ENCODE data around the gene TOX4. TPM values are rescaled to one million over a fixed set of nuclear protein-coding genes. Genes with fewer than 3 reads are reported as not detected.
A peak's percentile ranks its signal among the peaks of the same experiment; 100 is the strongest.

Gene TOX4
- total RNA-seq, 3 donors from 2014 or later = 38.0 to 55.2 (median 52.1) TPM

- intact Hi-C loops (cut with DNase I; ENCODE audit: low total_unique reads) = no loop called here
- Histone ChIP-seq H3K4me3 (no peak overlapping the region), H3K4me1 (no peaks in the 10 kb centered on the region), H3K9me3 (no peaks in the 10 kb centered on the region), H3K36me3 (peaks cover 10% of the 10 kb centered on the region), H3K27ac (no peak overlapping the region), H3K27me3 (no peaks in the 10 kb centered on the region)
- no peak for TF ChIP-seq POLR2A (IDR thresholded peaks at IDR 0.05)
- no peak for TF ChIP-seq CTCF (IDR thresholded peaks at IDR 0.05)
- DNase-seq (ENCODE audit: low spot score in 2 of 2) = no peak
Measured at GRCh38 chr14:21486640-21487087, 9.7 kb downstream of the TOX4 start.

GRCh38 chr14:21494902-21495762 lies 18.1 kb downstream of the TOX4 start:
- no peaks in the 10 kb centered on the region for H3K27me3 ChIP-seq
- peaks cover 5% of the 10 kb centered on the region for H3K36me3 ChIP-seq
- no peak overlapping the region for H3K4me3 ChIP-seq
- H3K4me1 ChIP-seq = no peaks in the 10 kb centered on the region
- no peaks in the 10 kb centered on the region for H3K9me3 ChIP-seq
- no peak for TF ChIP-seq CTCF (IDR thresholded peaks at IDR 0.05)
- TF ChIP-seq POLR2AphosphoS5 (IDR thresholded peaks at IDR 0.05) = no peak
- no peak for TF ChIP-seq POLR2A (IDR thresholded peaks at IDR 0.05)
- intact Hi-C loops (cut with DNase I; ENCODE audit: low total_unique reads) = no loop called here
- DNase-seq (ENCODE audit: low spot score in 2 of 2) = no peak
- H3K27ac ChIP-seq = no peak overlapping the region

- no peaks in the 10 kb centered on the region for H3K27me3 ChIP-seq
- H3K4me3 ChIP-seq = no peak overlapping the region
- no peaks in the 10 kb centered on the region for H3K4me1 ChIP-seq
- intact Hi-C loops (cut with DNase I; ENCODE audit: low total_unique reads) = no loop called here
- TF ChIP-seq POLR2A (IDR thresholded peaks at IDR 0.05) (no peak), POLR2AphosphoS5 (IDR thresholded peaks at IDR 0.05) (no peak), CTCF (IDR thresholded peaks at IDR 0.05) (no peak)
- H3K9me3 ChIP-seq = no peaks in the 10 kb centered on the region
- no peak for DNase-seq (ENCODE audit: low spot score in 2 of 2)
- H3K36me3 ChIP-seq = no peaks in the 10 kb centered on the region
- no peak overlapping the region for H3K27ac ChIP-seq
Measured at GRCh38 chr14:21496453-21496852, 19.5 kb downstream of the TOX4 start.

- Histone ChIP-seq H3K4me3 (no peak overlapping the region), H3K9me3 (no peaks in the 10 kb centered on the region), H3K27me3 (no peaks in the 10 kb centered on the region), H3K4me1 (no peaks in the 10 kb centered on the region), H3K36me3 (no peaks in the 10 kb centered on the region), H3K27ac (peak overlapping the region in 1 of 2 donors; percentile 15)
- intact Hi-C loops (cut with DNase I; ENCODE audit: low total_unique reads) = no loop called here
- no peak for DNase-seq (ENCODE audit: low spot score in 2 of 2)
- TF ChIP-seq POLR2A (IDR thresholded peaks at IDR 0.05) (no peak), CTCF (IDR thresholded peaks at IDR 0.05) (peak; percentile 33 to 56 (median 51)), POLR2AphosphoS5 (IDR thresholded peaks at IDR 0.05) (no peak)
Measured at GRCh38 chr14:21498540-21499526, 21.8 kb downstream of the TOX4 start.

Measured in breast epithelium (tissue), 4 donors.